ENCODE results near the gene GALC.

Gene GALC

DNA sequence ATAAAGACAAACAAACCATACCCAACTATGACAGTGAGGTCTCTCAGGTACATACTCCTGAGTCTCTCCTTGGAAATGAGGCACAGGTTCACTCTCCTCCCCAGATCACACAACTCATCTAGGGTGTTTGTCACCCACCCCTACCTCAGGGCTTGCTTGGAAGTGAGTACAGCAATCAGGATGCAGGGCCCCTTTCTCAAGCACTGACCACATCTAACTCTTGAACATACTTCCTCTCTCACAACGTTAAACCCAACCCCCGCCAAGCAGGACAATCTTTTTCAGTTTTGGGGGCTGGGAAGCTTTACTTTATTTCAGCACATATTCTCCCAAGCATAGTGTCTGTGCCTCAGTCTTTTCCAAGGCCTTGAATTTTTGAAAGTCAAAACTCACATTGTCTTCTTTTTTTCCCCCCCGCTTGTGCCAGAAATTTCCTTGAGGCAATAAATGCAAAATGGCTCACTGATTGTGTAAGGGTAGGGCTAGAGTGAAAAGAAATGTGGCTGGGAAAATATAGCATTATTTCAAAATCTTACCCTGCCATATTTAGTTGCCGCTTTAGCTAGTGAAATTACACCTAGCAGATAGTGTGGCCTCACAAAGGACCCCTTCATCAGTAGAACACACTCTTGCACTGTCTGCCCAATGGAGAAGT lies 9.6 kb upstream of the GALC start:
- no peak overlapping the region for H2AFZ ChIP-seq (ENCODE audit: low read depth)
- no peak overlapping the region for H3K4me3 ChIP-seq (IDR thresholded peaks at IDR 0.05; ENCODE audit: insufficient read depth, low read depth, low read length)
- no peak overlapping the region for H3K27ac ChIP-seq
- H3K79me2 ChIP-seq (ENCODE audit: insufficient read depth, low read depth) = no peaks in the 10 kb centered on the region
- no peaks in the 10 kb centered on the region for H3K27me3 ChIP-seq (ENCODE audit: insufficient read depth, low read depth)
- no peak overlapping the region for H3K9ac ChIP-seq
- no peak overlapping the region for H3K4me2 ChIP-seq
- H4K20me1 ChIP-seq (ENCODE audit: insufficient read depth) = no peaks in the 10 kb centered on the region
- no peaks in the 10 kb centered on the region for H3K36me3 ChIP-seq (ENCODE audit: insufficient read depth)
- TF ChIP-seq CTCF (conservative IDR thresholded peaks at IDR 0.05; ENCODE audit: low read depth, low read length) = no peak
- H3K4me1 ChIP-seq (ENCODE audit: low read depth, poor library complexity, severe bottlenecking) = no peaks in the 10 kb centered on the region

DNA sequence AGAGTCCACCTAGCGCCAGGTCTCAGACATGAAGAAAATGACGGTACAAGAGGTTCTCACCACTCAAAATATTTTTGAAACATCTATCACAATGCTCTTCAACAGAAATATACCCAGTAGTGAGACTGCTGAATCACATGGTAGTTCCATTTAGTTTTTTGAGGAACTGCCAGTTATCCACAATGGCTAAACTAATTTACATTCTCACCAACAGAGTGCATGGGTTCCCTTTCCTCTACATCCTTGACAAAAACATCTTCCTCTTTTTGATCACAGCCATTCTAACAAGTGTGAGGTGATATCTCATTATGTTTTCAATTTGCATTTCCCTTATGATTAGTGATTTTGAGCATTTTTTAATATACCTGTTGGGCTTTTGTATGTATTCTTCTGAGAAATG lies 6.3 kb upstream of the GALC start:
- no peak overlapping the region for H3K27ac ChIP-seq
- H3K27me3 ChIP-seq (ENCODE audit: insufficient read depth, low read depth) = no peaks in the 10 kb centered on the region
- no peaks in the 10 kb centered on the region for H4K20me1 ChIP-seq (ENCODE audit: insufficient read depth)
- H3K4me3 ChIP-seq (IDR thresholded peaks at IDR 0.05; ENCODE audit: insufficient read depth, low read depth, low read length) = no peak overlapping the region
- no peak overlapping the region for H3K9ac ChIP-seq
- no peaks in the 10 kb centered on the region for H3K79me2 ChIP-seq (ENCODE audit: insufficient read depth, low read depth)
- H3K4me2 ChIP-seq = no peak overlapping the region
- TF ChIP-seq CTCF (conservative IDR thresholded peaks at IDR 0.05; ENCODE audit: low read depth, low read length) = no peak
- no peaks in the 10 kb centered on the region for H3K36me3 ChIP-seq (ENCODE audit: insufficient read depth)
- no peak overlapping the region for H2AFZ ChIP-seq (ENCODE audit: low read depth)
- H3K4me1 ChIP-seq (ENCODE audit: low read depth, poor library complexity, severe bottlenecking) = no peaks in the 10 kb centered on the region

- Histone ChIP-seq H3K4me1 (ENCODE audit: low read depth, poor library complexity, severe bottlenecking) (no peaks in the 10 kb centered on the region), H3K36me3 (ENCODE audit: insufficient read depth) (no peaks in the 10 kb centered on the region), H4K20me1 (ENCODE audit: insufficient read depth) (no peaks in the 10 kb centered on the region), H3K9ac (no peak overlapping the region), H3K27me3 (ENCODE audit: insufficient read depth, low read depth) (no peaks in the 10 kb centered on the region), H3K4me2 (no peak overlapping the region), H3K4me3 (IDR thresholded peaks at IDR 0.05; ENCODE audit: insufficient read depth, low read depth, low read length) (no peak overlapping the region), H3K79me2 (ENCODE audit: insufficient read depth, low read depth) (no peaks in the 10 kb centered on the region), H2AFZ (ENCODE audit: low read depth) (no peak overlapping the region), H3K27ac (no peak overlapping the region)
- no peak for TF ChIP-seq CTCF (conservative IDR thresholded peaks at IDR 0.05; ENCODE audit: low read depth, low read length)
Measured at GRCh38 chr14:87998482-87998881, 5.5 kb upstream of the GALC start.

- Histone ChIP-seq H3K27me3 (ENCODE audit: insufficient read depth, low read depth) (no peaks in the 10 kb centered on the region), H4K20me1 (ENCODE audit: insufficient read depth) (no peaks in the 10 kb centered on the region), H3K9ac (no peak overlapping the region), H3K27ac (no peak overlapping the region), H3K79me2 (ENCODE audit: insufficient read depth, low read depth) (no peaks in the 10 kb centered on the region), H3K4me3 (IDR thresholded peaks at IDR 0.05; ENCODE audit: insufficient read depth, low read depth, low read length) (no peak overlapping the region), H2AFZ (ENCODE audit: low read depth) (no peak overlapping the region), H3K4me2 (no peak overlapping the region), H3K36me3 (ENCODE audit: insufficient read depth) (no peaks in the 10 kb centered on the region), H3K4me1 (ENCODE audit: low read depth, poor library complexity, severe bottlenecking) (no peaks in the 10 kb centered on the region)
- TF ChIP-seq CTCF (conservative IDR thresholded peaks at IDR 0.05; ENCODE audit: low read depth, low read length) = no peak
Measured at GRCh38 chr14:87996291-87996592, 3.3 kb upstream of the GALC start.

All from KMS-11 (cell line).